ENCODE measurements around the gene CTDSP2.

Gene CTDSP2

DNA sequence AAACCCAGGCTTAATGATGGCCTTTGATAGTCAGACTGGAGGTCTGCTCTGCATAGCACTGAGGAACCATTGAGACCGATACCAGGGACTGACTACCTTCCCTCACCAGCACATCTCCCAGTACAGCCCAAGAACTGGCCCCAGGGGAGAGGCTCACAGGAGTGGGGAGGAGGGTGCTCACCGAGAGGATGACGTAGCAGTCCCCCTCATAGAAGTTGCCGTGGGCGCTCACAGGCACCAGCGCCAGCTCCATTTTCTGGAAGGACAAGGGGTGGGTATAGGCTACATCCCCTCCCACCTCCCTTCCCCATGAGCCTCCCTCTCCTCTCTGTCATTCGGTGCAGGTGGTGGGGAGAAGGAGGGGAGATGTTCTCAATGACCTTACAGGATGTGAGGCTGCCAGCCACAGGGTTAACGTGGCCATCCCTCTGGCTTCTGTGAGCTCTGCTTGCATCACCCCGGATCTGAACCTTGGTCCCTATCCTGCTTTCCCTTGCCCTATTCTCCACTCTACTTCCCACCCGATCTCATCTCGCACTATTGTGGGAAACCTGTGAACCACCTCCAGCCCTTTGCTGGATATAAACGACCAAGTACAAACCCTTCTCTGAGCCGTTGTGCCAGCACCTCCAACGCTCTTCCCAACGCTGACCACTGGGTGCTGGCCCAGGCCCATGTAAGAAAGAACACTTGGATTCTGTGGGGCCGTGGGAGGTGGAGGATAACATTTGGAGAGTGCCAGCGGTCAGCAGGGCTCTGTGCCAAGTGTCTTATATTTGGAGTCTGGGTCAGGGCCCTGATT is 32.4 kb downstream of the CTDSP2 start:
- no peak overlapping the region for H3K27ac ChIP-seq
- TF ChIP-seq, protein P1, sequence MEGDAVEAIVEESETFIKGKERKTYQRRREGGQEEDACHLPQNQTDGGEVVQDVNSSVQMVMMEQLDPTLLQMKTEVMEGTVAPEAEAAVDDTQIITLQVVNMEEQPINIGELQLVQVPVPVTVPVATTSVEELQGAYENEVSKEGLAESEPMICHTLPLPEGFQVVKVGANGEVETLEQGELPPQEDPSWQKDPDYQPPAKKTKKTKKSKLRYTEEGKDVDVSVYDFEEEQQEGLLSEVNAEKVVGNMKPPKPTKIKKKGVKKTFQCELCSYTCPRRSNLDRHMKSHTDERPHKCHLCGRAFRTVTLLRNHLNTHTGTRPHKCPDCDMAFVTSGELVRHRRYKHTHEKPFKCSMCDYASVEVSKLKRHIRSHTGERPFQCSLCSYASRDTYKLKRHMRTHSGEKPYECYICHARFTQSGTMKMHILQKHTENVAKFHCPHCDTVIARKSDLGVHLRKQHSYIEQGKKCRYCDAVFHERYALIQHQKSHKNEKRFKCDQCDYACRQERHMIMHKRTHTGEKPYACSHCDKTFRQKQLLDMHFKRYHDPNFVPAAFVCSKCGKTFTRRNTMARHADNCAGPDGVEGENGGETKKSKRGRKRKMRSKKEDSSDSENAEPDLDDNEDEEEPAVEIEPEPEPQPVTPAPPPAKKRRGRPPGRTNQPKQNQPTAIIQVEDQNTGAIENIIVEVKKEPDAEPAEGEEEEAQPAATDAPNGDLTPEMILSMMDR (IDR thresholded peaks at IDR 0.05): no peak
- no peak for TF ChIP-seq ZFX (IDR thresholded peaks at IDR 0.05; ENCODE audit: borderline replicate concordance)

DNA sequence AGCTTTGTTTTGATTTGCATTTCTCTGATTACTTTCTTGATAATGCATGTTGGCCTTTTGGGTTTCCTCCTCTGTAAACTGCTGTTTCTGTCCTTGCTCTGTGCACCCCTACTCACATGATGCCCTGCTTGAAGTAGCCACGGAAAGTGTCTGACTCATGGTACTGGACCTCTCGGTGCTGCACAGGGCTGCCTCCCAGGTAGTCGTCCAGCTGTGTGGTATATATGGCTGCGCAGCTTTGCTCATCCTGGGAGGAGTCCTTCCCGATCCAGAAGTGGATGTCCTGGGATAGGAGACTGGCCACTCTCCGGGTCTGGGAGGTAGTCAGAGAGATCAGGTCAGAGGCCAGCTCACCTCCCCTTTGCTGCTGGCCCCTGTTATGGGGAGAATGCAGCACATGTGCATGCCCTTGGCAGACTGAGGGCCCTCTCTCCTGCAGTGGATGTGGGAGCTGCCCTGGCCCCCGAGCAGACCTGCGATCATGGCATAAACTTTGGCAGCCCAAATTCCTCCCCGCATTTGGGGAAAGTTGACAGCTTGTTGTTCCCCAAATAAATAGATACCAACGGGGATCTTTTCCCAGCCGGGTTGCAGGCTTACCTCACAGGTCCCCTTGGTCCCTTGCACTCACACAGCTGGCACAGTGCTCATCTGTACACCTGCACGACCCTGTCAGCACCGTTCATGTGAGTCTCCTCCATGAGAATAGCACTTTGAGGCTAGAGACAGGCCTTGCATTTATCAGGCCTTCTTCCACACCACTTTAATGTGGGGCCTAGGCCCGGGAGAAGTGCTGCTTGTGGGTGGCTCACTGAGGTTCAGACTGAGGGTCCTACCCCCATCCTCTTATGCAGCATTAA is 33.2 kb downstream of the CTDSP2 start:
- no peak for TF ChIP-seq ZFX (IDR thresholded peaks at IDR 0.05; ENCODE audit: borderline replicate concordance)
- TF ChIP-seq, protein P1 (IDR thresholded peaks at IDR 0.05): no peak
- no peak overlapping the region for H3K27ac ChIP-seq

DNA sequence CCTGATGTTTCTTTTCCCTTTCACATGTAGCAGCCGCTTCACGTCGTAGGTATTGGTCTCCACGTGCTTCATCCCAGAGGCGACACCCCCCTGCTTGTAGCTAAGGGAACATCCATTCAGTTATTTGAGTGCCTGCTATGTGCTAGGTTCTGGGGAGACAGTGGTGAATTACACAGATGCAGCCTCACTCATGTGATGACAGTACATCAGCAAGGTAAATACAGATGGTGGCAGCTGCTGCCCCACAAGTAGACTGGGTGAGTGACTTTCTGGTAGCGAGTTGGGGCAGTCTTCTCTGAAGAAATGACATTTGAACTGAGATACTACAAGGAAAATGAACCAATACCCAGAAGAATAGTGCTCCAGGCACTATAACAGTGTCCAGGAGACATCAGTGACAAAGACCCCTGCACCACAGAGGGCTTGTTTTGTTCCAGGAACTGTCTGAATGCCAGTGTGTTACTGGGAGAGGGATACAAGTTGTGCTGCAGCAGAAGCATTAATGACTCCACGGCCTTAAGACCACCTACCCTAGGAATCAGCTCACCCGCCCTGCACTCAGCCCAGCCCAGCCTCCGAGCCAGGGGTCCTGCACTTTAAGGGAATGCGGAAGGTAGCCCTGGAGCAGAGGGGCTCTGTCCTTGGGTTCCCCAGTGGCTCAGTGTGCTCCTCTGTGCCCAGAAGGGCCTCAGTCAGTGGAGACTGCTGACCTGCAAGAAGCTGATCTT is 35.3 kb downstream of the CTDSP2 start:
- no peak for TF ChIP-seq ZFX (IDR thresholded peaks at IDR 0.05; ENCODE audit: borderline replicate concordance)
- TF ChIP-seq, protein P1 (IDR thresholded peaks at IDR 0.05): no peak
- H3K27ac ChIP-seq: no peak overlapping the region

DNA sequence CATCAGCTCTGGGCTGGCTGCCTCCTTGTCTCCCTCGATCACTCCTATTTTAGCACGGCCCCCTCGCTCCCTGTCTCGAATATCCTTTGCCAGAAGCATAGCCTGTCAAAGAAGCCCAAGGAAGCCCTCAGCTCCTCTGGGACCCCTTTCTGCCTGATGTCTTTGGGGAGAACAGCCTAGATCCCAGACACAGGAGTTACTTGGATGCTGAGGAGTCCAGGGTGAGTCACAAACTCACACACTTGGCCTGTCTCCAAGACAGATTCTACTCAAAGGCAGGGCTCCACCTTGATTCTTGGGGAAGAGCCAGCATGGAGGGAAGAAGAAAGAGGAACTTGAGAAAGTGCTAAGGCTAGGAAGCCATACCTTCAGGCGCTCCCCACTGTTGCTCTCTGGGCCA is 36.1 kb downstream of the CTDSP2 start:
- TF ChIP-seq ZFX (IDR thresholded peaks at IDR 0.05; ENCODE audit: borderline replicate concordance): no peak
- TF ChIP-seq, protein P1 (IDR thresholded peaks at IDR 0.05): no peak
- H3K27ac ChIP-seq: no peak overlapping the region

DNA sequence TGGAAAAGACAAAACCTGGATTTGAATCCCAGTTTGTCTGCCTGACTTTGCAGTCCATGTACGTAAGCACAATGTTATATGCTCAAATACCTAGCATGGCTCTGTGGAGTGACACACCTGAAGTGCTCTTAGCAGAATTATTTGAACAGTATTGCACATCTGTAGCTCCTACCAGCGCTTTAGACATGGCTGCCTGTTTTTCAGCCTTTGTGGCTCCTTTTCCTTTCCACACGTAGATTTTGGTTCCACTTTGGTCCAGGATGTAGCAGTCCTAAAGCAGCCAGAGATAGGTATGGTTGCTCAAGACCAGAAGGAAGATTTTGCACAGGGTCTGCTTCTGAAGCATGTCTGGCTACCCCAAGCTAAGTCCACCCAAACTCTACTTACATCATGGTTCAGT is 37.1 kb downstream of the CTDSP2 start:
- no peak overlapping the region for H3K27ac ChIP-seq
- TF ChIP-seq ZFX (IDR thresholded peaks at IDR 0.05; ENCODE audit: borderline replicate concordance): no peak
- TF ChIP-seq, protein P1 (IDR thresholded peaks at IDR 0.05): no peak

DNA sequence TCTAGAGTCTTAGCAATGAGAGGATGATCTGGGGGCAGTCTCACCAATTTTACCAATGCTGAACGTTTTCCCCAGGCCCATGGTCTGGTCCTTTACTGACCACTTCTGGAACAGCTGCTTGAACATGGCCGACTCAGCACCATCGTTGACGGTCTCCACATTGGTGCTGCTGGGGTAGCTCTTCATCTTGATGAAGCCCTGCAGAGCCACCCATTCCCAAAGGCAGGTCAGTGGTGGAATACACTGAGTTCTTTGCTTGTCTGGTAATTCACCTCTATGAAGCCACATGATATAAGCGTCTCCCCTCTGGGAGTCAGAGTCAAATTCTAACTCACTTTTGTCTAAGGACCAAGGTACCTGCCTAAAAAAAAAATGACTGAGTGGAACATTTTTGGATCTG is 38.2 kb downstream of the CTDSP2 start:
- H3K27ac ChIP-seq: no peak overlapping the region
- TF ChIP-seq ZFX (IDR thresholded peaks at IDR 0.05; ENCODE audit: borderline replicate concordance): no peak
- TF ChIP-seq, protein P1 (IDR thresholded peaks at IDR 0.05): no peak

Data from 22Rv1 (cell line).